HepG2 (cell line): ENCODE measurements around the gene RETREG2. TPM values are rescaled to one million over a fixed set of nuclear protein-coding genes. Genes with fewer than 3 reads are reported as not detected.

Experiments used
- KIAA2018 ChIP-seq: sonication (generic); formaldehyde crosslinking; IDR thresholded peaks from 2 replicates; pipeline ENCODE4 v1.5.0; 2020; ENCODE audit warnings: mild to moderate bottlenecking, missing genetic modification reagents, borderline replicate concordance
- MED1 ChIP-seq: sonication (generic); formaldehyde crosslinking; IDR thresholded peaks from 2 replicates; pipeline ENCODE4 v1.4.0; 2020; ENCODE audit warnings: missing genetic modification reagents
- MIXL1 ChIP-seq: IDR thresholded peaks from 2 replicates; pipeline ENCODE4 v1.6.1; 2016
- NFKB2 ChIP-seq: sonication (generic); formaldehyde crosslinking; IDR thresholded peaks from 2 replicates; pipeline ENCODE4 v1.4.0; 2020; ENCODE audit warnings: missing genetic modification reagents, borderline replicate concordance
- ONECUT2 ChIP-seq: sonication (generic); formaldehyde crosslinking; IDR thresholded peaks from 2 replicates; pipeline ENCODE4 v1.4.0; 2020; ENCODE audit warnings: missing genetic modification reagents
- PBX2 ChIP-seq: IDR thresholded peaks from 2 replicates; pipeline ENCODE4 v1.6.1; 2016; ENCODE audit warnings: control low read depth
- PREB ChIP-seq: sonication (generic); formaldehyde crosslinking; IDR thresholded peaks from 2 replicates; pipeline ENCODE4 v1.4.0; 2020; ENCODE audit warnings: missing genetic modification reagents
- PTBP1 ChIP-seq: fragments of 200-400 bp; formaldehyde crosslinking; IDR thresholded peaks from 2 replicates; pipeline ENCODE4 v1.6.1; 2018; ENCODE audit warnings: low read length, low read depth; ENCODE audit not compliant: poor library complexity, severe bottlenecking
- SNAPC5 ChIP-seq: sonication (generic); formaldehyde crosslinking; IDR thresholded peaks from 2 replicates; pipeline ENCODE4 v1.8.1; 2023; ENCODE audit warnings: mild to moderate bottlenecking, missing genetic modification reagents, borderline replicate concordance
- YEATS4 ChIP-seq: sonication (generic); formaldehyde crosslinking; IDR thresholded peaks from 2 replicates; pipeline ENCODE4 v1.4.0; 2020; ENCODE audit warnings: missing genetic modification reagents, borderline replicate concordance
- ZMYM3 ChIP-seq: sonication (generic); formaldehyde crosslinking; IDR thresholded peaks from 2 replicates; pipeline ENCODE4 v1.5.1; 2020; ENCODE audit warnings: mild to moderate bottlenecking, missing genetic modification reagents
- ZNF33A ChIP-seq: sonication (generic); formaldehyde crosslinking; IDR thresholded peaks from 2 replicates; pipeline ENCODE4 v1.5.1; 2020; ENCODE audit warnings: missing genetic modification reagents, mild to moderate bottlenecking, moderate library complexity, borderline replicate concordance
- ZNF430 ChIP-seq: sonication (generic); formaldehyde crosslinking; IDR thresholded peaks from 2 replicates; pipeline ENCODE4 v1.9.0; 2021; ENCODE audit warnings: mild to moderate bottlenecking, missing genetic modification reagents
- ZNF513 ChIP-seq: sonication (generic); formaldehyde crosslinking; conservative IDR thresholded peaks from 2 replicates; pipeline ENCODE4 v1.5.0; 2020; ENCODE audit warnings: missing genetic modification reagents
- ZNF546 ChIP-seq: sonication (generic); formaldehyde crosslinking; conservative IDR thresholded peaks from 2 replicates; pipeline ENCODE4 v1.8.1; 2023; ENCODE audit warnings: mild to moderate bottlenecking, missing genetic modification reagents
- ZNF564 ChIP-seq: sonication (generic); formaldehyde crosslinking; IDR thresholded peaks from 2 replicates; pipeline ENCODE4 v1.8.1; 2023; ENCODE audit warnings: mild to moderate bottlenecking, missing genetic modification reagents
- ZNF598 ChIP-seq: sonication (generic); formaldehyde crosslinking; IDR thresholded peaks from 2 replicates; pipeline ENCODE4 v1.5.1; 2020; ENCODE audit warnings: mild to moderate bottlenecking, missing genetic modification reagents, borderline replicate concordance
- polyA plus RNA-seq, 8 experiments: library from polyadenylated mRNA; depleted of rRNA in 3 of 8; stranded (reverse) in 7 of 8; unstranded in 1 of 8; fragments of >200 nt; fragmentation: Illumina TruSeq in 4 of 8; extraction: Trizol in 4 of 8; gene quantifications; 2 replicates each; pipeline versions ENCODE4 v1.2.1 to v1.2.3, GENCODE V29; 2011 to 2016; ENCODE audit warnings: low read depth in 4 of 8, missing spikeins in 1 of 8, mixed read lengths in 1 of 8; ENCODE audit not compliant: insufficient read depth in 1 of 8
- total RNA-seq, 5 experiments: library from RNA; depleted of rRNA; stranded (reverse); fragments of >200 nt; fragmentation: Illumina TruSeq; extraction: Trizol; gene quantifications; 2 replicates each; pipeline ENCODE4 v1.2.3, GENCODE V29; 2016; ENCODE audit warnings: low read depth in 1 of 5

RETREG2 gene
- total and polyA plus RNA-seq, 2 of the 13 experiments (the other 11 are each of a cell fraction or from before 2014, with no cell fraction given) = 86.0 to 134 TPM

GRCh38 chr2:219229305-219230058, 51.4 kb downstream of the RETREG2 start, which contains the start of the genes ANKZF1 and ATG9A (continued):
- TF ChIP-seq KIAA2018 (CRISPR knock-in tag) = peak; percentile 93; the same call in 1 of the 2 replicates
- TF ChIP-seq PBX2 (CRISPR knock-in tag) = peak; percentile 100
- TF ChIP-seq ZNF598 = peak; percentile 93
- no peak for TF ChIP-seq MIXL1 (CRISPR knock-in tag)
- peak; percentile 53; the same call in 1 of the 2 replicates for TF ChIP-seq ZNF564 (CRISPR knock-in tag)
- peak; percentile 79; the same call in 1 of the 2 replicates for TF ChIP-seq NFKB2 (CRISPR knock-in tag)
- peak; percentile 71 for TF ChIP-seq ONECUT2 (CRISPR knock-in tag)
- peak; percentile 75 for TF ChIP-seq MED1
- TF ChIP-seq SNAPC5 = no peak; the same call in 1 of the 2 replicates
- no peak for TF ChIP-seq ZMYM3 (CRISPR knock-in tag)
- peak; percentile 78 for TF ChIP-seq ZNF430 (CRISPR knock-in tag)
- no peak for TF ChIP-seq ZNF513 (CRISPR knock-in tag)
- TF ChIP-seq YEATS4 (CRISPR knock-in tag) = peak; percentile 92
- TF ChIP-seq ZNF33A = peak; percentile 83; the same call in 1 of the 2 replicates
- TF ChIP-seq PREB (CRISPR knock-in tag) = no peak
- TF ChIP-seq PTBP1 = peak; percentile 52
- TF ChIP-seq ZNF546 (CRISPR knock-in tag) = peak; percentile 86
